NCI-H2227 treated with DMSO at 0.1 percent for 48 hours (cell line): Measurements from ENCODE around the gene OR6V1.
"Not testable (repeated sequence)": the region's sequence is repeated elsewhere in the genome, so short reads cannot be mapped to it uniquely, and the experiment has no call there.

Experiments used
- DNase-seq: peaks from one replicate; lab custom pipeline; 2025; lab: John Stamatoyannopoulos, UW

OR6V1 gene

GRCh38 chr7:143043391-143043790 lies 8.8 kb upstream of the OR6V1 start:
- no peak for DNase-seq

- no peak for DNase-seq
These were observed 5.7 kb upstream of the OR6V1 start for GRCh38 chr7:143046426-143046851.

DNA sequence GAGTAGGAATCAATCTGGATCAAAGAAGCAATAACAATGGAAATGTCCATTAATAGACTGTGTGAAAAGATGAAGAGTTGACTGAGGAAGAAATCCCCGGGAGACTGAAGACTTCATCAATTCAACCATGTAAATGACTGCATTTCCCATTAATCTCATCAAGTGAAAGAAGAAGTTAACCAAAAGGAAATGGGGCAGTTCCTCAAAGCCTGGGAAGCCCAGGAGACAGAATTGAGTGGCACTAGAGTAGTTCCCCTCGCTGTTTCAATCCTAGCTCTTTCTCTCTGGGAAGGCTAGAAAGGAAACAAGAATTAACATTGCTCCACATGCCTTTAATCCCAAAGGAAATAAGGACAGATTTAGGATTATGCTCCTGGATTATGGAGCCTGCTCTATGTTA lies 4.8 kb upstream of the OR6V1 start:
- DNase-seq = no peak

- DNase-seq = no peak
These were observed 3.3 kb upstream of the OR6V1 start for GRCh38 chr7:143048827-143049226.

GRCh38 chr7:143049362-143049761 lies 2.8 kb upstream of the OR6V1 start:
- DNase-seq = no peak

- DNase-seq = no peak
These were observed 1.2 kb upstream of the OR6V1 start for GRCh38 chr7:143050931-143051330.

GRCh38 chr7:143054621-143055020 lies 2.5 kb downstream of the OR6V1 start:
- no peak for DNase-seq

DNA sequence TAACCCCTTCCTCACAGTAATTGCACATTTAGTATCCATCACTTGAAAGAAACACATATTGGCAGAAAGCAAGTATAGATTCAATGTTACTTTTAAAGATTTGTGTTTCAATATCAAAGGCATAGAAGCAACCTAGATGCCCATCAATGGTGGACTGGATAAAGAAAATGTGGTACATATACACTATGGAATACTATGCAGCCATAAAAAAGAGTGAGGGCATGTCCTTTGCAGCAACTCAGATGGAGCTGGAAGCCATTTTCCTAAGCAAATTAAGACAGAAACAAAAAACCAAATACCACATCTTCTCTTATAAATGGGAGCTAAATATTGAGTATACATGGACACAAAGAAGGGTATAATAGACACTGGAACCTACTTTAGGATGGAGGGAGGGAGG lies 3.6 kb downstream of the OR6V1 start:
- no peak for DNase-seq

DNA sequence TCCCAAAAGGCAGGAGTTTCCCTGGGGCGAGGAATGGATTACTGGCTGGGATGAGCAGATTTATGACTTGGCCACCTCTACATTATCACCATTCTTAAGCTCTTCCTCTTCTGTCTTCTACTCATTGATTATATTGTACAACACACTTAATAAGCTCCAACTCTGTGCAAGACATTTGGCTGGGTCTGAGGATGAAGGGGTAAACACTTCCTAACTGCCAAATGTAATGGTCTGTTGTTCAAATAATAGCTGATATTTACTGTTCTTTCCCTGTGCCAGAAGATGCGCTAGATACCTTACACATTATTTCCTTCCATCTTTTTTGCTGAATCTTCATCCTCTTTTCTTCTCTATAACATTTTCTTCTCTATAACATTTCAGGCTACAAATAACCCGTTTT lies 11.6 kb downstream of the OR6V1 start:
- DNase-seq = no peak

GRCh38 chr7:143068446-143068845 lies 16.3 kb downstream of the OR6V1 start:
- no peak for DNase-seq

DNA sequence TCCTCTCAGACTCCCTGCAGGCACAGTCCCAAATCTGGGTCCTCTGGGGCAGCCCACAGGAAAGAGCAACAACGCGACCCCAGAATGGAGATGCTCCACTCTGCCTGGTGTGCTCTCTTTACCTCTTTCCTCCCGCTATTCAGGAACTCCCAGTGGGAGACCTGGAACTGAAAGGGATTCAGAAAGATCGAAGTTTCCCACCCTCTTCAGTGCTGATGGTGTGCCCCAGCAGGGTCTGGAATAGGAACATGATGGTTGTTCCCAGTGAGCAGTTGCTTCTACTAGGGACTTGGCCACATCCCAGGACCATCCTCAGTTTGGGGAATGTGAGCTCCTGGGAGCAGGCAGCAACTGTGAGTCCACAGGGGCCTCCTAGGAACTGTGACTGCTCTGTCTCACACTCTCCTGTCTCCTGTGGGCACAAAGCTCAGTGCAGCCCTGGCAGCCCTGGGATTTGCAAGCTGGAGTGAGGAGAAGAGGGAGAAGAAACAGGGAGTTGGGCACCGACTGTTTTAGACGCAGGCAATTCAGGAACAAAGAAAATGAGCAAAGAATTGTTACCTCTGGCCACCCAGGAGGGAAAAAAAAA lies 17.9 kb downstream of the OR6V1 start:
- no peak for DNase-seq

DNA sequence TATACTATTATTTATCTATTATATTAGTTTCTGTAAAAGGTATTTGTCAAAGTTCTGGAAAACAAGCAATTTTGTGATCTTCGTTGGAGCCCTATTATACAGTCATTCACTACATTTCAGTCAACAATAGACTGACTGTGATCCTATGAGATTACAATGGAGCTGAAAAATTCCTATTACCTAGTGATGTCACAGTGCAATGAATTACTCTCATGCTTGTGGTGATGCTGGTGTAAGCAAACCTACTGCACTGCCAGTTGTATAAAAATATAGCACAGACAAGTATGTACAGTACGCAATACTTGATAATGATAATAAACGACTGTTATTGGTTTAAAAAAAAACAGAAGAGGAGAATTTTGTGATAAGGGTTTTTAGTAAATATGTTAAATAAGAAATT lies 21.4 kb downstream of the OR6V1 start:
- DNase-seq = no peak

DNA sequence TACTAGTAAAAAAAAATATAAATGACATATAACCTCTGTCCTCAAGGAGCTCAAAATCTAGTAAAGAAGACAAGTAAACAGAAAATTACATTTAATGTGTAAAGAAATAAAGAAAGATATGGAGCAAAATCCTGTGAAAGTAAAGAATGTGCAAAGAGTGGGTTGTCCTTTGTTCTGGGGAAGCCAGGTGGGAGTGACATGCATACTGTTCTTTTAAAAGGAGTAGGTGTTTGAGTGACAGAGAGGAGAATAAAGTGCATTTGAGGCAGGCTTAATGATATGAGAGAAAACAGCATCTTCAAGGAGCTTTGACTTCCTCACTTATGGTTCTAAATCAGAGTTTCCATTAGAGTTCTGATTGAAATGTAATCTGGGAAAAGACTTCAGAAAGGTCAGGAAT lies 22.0 kb downstream of the OR6V1 start:
- DNase-seq = no peak

GRCh38 chr7:143085109-143085508 lies 33.0 kb downstream of the OR6V1 start:
- DNase-seq = no peak

DNA sequence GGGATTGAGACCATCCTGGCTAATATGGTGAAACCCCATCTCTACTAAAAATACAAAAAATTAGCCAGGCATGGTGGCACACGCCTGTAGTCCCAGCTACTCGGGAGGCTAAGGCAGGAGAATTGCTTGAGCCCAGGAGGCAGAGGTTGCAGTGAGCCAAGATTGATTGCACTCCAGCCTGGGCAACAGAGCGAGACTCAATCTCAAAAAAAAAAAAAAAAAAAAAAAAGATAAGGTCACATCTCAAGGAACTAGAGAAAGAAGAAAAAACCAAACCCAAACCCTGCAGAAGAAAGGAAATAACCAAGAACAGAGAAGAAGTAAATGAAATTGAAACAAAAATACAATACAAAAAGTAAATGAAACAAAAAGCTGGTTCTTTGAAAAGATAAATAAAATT lies 33.5 kb downstream of the OR6V1 start:
- DNase-seq = not testable (repeated sequence)

DNA sequence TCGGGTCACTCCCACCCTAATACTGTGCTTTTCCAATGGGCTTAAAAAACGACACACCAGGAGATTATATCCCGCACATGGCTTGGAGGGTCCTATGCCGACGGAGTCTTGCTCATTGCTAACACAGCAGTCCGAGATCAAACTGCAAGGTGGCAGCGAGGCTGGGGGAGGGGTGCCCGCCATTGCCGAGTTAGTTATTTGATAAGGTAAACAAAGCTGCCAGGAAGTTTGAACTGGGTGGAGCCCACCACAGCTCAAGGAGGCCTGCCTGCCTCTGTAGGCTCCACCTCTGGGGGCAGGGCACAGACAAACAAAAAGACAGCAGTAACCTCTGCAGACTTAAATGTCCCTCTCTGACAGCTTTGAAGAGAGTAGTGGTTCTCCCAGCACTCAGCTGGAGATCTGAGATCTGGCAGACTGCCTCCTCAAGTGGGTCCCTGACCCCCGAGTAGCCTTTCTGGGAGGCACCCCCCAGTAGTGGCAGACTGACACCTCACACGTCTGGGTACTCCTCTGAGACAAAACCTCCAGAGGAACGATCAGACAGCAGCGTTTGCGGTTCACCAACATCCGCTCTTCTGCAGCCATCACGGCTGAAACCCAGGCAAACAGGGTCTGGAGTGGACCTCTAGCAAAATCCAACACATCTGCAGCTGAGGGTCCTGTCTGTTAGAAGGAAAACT lies 36.5 kb downstream of the OR6V1 start:
- not testable (repeated sequence) for DNase-seq

DNA sequence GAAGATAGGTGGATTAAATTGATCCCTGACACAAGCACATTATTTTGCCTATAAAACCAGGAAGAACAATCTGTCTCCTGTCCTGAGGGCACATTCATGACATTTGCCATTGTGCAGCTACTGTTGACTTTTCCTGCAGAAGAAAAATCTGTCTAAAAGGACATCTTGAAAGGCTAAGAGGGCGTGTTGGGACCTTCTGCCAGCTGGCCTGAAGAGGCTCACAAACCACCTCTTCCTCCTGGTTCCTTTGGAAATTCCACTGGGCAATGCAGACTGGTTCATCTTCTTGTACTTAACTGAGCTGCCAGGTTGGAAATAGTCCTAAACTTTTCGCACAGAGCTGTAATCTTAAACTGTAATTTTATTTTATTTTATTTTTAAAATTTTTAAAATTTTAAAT lies 44.0 kb downstream of the OR6V1 start:
- DNase-seq = no peak

DNA sequence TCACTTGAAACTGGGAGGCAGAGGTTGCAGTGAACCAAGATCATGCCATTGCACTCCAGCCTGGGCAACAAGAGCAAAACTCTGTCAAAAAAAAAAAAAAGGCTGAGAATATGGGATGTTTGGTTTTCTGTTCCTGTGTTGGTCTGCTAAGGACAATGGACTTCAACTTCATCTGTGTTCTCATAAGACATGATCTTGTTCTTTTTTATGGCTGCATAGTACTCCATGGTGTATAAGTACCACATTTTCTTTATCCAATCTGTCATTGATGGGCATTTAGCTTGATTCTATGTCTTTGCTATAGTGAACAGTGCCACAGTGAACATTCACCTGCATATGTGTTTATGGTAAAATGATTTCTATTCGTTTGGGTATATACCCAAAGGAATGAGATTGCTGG lies 47.4 kb downstream of the OR6V1 start:
- DNase-seq = not testable (repeated sequence)
